Right forelimb (tissue), 1 donor: ENCODE results near the gene E2F7.
"Not testable (repeated sequence)": the region's sequence is repeated elsewhere in the genome, so short reads cannot be mapped to it uniquely, and the experiment has no call there.

Source experiments
- DNase-seq: peaks from one replicate; pipeline ENCODE4 v3.0.0-alpha.2; 2018

E2F7 gene

DNA sequence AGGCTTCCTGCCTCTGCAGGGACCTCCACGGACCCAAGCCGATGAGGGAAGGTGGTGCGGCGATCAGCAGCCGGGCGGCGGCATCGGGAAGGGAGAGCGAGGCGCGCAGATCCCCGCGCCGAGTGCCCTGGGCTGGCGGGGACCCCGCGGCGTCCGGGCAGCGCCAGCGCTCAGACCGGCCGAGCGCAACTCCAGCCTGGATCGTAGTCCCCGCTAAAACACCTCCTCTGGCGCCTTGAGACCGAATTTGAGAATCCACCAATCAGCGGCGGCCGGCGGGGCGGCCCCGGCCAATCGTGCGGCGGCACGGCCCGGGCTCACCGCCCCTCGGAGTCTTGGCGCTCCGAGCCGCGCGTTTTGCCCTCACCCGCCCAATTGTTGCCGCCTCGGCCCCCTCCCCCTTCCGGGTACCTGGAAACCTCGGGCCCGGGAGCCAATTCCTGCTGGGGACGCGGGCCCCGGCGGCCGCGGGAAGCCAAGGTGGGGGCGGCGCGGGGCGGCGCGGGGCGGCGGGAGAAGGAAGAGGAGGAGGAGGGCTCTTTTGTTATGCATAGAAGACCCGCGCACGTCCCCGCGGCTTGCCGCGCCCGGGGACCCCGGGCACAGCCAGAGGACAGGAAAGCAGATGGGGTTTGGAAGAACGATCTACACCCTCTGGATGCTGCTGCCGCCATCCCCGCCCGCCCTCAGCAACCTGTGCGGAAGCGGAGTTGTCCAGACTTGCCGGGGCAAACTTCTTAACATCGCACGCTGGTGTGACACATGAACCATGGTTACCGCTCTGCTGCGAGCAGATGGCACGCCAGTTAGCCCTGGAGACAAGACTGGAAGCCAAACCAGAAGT lies at the start of gene E2F7:
Gene E2F7 (minus strand): TSS at position 209 of the 844 bp plus-strand sequence. CDS start 934 bp downstream, outside the sequence.
- peak; percentile 93 for DNase-seq

DNA sequence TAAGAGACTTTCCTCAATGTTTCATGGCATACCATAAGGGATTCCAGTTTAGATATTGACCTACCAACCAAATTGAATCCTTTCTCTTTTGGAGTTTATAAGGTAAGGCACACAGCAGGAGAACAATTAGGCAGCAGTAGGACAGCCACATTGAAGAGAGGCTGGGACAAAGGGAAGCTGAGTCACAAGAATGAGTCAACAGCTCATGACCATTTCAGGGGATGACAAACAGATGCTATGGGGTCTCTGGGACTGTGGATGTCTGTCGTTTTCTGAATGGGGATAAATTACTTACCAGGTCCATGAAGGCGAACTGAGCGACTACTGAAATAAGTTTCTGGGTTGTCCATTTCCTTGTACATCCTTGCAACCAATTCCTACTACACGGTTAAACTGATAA lies 48.6 kb upstream of the E2F7 start:
- no peak for DNase-seq

GRCh38 chr12:77108707-77109106 lies 43.3 kb upstream of the E2F7 start:
- DNase-seq: no peak

DNA sequence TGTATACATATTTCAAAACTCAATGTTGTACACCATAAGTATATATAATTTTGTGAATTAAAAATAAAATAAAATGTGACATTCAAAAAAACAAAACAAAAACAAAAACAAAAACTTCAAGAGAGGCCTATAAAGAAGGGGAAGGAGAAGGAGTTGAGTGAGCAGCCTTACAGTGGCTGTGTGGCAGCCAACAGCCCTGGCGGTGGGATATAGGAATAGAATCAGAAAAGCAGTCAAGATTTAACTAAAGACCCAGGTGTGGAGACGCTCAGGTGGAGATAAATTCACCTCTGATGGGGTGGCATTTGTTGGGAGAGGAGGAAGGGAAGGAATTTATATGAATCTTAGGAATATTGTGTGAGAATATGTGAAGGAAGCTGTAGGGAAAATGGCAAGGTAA lies 41.8 kb upstream of the E2F7 start:
- DNase-seq: no peak

DNA sequence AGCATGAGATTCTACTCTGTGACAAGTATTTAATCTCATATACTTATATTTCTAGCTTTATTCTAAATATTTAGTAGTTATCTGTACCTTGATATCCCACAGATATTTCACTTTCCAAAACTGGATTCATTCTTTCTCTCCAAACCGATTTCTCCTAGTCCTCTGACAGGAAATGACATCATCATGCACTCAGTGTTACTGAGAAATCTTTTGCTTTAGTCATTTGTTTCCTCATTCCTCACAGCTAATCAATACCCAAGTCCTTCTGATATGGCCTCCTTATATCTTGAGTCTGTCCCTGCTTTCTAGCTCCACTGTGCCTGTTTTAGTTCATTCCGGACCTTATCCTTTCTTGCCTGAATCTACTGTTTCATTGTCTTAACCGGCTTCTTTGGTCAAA lies 39.4 kb upstream of the E2F7 start:
- no peak for DNase-seq

GRCh38 chr12:77104286-77104685 lies 38.9 kb upstream of the E2F7 start:
- DNase-seq: no peak

DNA sequence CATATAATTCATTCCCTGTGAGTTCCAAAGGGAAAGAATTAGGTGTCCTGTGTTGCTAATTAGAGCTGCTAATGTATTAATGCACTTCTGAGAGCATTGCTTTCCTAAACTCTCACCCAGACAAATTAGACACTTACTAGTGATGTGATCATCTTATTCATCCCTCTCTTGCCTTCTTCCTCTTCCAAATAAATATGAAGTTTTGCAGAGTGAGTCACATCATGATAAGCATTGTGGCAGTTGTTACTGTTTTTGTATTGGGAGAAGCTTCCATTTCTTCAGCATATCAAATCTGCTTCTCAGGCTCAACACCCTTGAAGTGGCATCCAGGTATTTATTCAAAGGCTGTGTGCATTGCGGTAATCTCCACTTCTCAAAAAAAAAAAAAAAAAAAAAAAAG lies 37.3 kb upstream of the E2F7 start:
- DNase-seq: no peak

DNA sequence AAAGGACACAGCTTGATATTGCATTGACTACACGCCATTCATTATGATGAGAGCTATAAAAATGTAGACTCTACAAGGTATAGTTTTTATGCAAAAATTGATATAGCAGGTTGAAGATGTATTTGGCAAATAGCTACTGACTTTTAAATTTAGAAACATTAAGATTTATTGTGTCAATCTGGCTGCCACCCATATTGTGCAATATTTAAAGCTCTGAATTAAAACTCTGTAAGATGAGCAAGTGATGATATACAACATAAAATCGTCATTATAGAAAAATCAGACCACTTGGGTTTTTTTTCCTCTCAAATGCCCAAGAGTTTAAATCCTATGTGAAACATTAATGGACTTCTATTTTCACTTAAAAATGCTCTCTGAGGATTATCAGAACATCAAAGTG lies 36.8 kb upstream of the E2F7 start:
- no peak for DNase-seq

DNA sequence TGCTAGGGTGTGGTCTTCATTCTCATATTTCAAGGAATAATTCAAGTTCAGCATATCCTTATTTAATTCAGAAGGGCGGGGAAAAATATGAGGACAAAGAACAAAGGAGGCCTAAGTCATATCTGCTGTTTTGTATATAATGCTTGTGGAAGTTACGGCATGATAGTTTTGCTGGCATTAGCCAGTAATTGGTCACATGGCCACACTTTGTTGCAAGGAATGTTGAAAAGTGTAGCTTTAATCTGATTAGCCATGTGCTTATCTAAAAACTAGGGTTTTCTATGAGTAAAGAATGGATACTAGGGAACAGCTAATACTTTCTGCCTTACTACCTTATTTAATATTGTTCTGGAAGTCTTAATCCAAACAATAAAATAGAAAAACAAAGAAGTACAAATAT lies 34.4 kb upstream of the E2F7 start:
- DNase-seq: no peak

- DNase-seq: no peak
Observed at GRCh38 chr12:77097846-77098245, 32.5 kb upstream of the E2F7 start.

- not testable (repeated sequence) for DNase-seq
Observed at GRCh38 chr12:77092227-77092626, 26.9 kb upstream of the E2F7 start.

GRCh38 chr12:77089686-77090220 lies 24.4 kb upstream of the E2F7 start:
- no peak for DNase-seq

GRCh38 chr12:77087427-77087826 lies 22.1 kb upstream of the E2F7 start:
- DNase-seq: no peak

DNA sequence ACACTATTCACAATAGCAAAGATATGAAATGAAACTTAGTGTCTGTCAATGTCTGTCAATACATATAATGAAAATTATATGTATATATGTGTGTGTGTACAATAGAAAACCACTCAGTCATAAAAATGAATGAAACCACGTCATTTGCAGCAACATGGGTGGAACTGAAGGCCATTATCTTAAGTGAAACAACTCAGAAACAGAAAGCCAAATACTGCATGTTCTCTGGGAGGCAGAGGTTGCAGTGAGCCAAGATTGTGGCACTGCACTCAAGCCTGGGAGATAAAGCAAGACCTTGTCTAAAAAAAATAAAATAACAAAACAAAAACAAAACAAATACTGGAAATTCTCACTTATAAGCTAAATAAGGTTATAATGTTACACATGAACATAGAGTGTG lies 16.7 kb upstream of the E2F7 start:
- no peak for DNase-seq

- DNase-seq: no peak
Observed at GRCh38 chr12:77079631-77080030, 14.3 kb upstream of the E2F7 start.

DNA sequence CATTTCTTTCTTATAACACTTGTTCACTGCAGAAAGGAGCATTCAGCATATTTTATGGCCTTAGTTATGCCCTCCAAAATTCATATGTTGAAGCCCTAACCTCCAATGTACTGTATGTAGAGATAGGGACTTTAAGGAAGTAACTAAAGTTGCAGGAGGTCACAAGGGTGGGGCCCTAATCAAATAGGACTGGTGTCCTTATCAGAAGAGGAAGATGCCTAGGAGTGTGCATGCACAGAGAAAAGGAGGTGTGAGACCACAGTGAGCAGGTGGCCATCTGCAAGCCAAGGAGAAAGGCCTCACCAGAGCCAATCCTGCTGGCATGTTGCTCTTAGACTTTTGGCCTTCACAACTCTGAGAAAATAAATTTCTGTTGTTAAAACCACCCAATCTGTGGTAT lies 12.9 kb upstream of the E2F7 start:
- no peak for DNase-seq

GRCh38 chr12:77076886-77077285 lies 11.5 kb upstream of the E2F7 start:
- no peak for DNase-seq

DNA sequence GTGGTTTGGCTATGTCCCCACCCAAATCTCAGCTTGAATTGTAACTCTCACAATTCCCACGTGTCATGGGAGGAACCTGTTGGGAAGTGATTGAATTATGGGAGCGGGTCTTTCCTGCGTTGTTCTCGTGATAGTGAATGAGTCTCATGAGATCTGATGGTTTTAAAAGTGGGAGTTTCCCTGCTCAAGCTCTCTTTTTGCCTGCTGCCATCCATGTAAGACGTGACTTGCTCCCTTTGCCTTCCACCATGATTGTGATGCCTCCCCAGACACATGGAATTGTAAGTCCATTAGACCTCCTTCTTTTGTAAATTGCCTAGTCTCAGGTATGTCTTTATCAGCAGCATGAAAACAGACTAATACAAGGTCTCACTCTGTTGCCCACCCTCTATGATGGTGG lies 8.5 kb upstream of the E2F7 start:
- DNase-seq: not testable (repeated sequence)

GRCh38 chr12:77072833-77073495 lies 7.6 kb upstream of the E2F7 start:
- no peak for DNase-seq

GRCh38 chr12:77070800-77071449 lies 5.6 kb upstream of the E2F7 start:
- no peak for DNase-seq

- DNase-seq: no peak
Observed at GRCh38 chr12:77070382-77070781, 5.0 kb upstream of the E2F7 start.

DNA sequence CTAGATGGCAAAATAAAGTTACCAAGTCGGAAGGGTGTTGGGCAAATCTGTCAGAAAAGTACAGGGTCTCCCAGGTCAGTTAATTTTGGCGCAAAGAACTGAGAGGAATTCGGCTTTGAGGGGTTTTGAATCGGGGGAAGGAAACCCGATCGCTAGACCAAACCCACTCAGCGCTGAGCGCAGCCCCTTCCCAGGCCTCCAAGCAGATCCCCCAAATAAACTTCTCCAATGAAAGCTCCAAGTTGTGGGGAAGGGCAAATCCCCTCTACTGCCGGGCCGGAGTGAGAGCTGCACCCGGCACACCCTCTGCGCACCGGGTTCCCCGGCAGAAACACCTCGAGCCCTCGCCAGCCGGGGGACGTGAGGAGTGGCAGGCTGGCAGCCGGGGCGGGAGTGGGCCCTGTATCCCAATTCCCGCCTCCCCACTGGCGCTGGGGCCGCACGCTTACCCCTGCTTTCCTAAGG lies 441 bp downstream of the E2F7 start:
- DNase-seq: no peak

GRCh38 chr12:77062846-77063461 lies 2.4 kb downstream of the E2F7 start:
- DNase-seq: no peak
